Activated CD4-positive, alpha-beta T cell treated with anti-CD3 and anti-CD28 coated beads for 1 hour (primary cell): Measurements from ENCODE around the gene TSPAN16.

Source experiments
- DNase-seq: peaks from one replicate; pipeline ENCODE4 v3.0.0-alpha.2; 2020

TSPAN16 gene

GRCh38 chr19:11295665-11296245 is at the start of gene TSPAN16:
TSPAN16 (plus strand) TSS chr19:11296160; CDS start chr19:11296298, 138 bp downstream.
- DNase-seq = no peak

GRCh38 chr19:11246941-11247340 is 49.0 kb upstream of the TSPAN16 start:
- DNase-seq = no peak

GRCh38 chr19:11247391-11247790 is 48.6 kb upstream of the TSPAN16 start:
- no peak for DNase-seq

GRCh38 chr19:11247934-11248333 is 48.0 kb upstream of the TSPAN16 start:
- no peak for DNase-seq

GRCh38 chr19:11248852-11249251 is 47.1 kb upstream of the TSPAN16 start:
- DNase-seq = no peak

- no peak for DNase-seq
Observed at GRCh38 chr19:11251217-11251616, 44.7 kb upstream of the TSPAN16 start.

- no peak for DNase-seq
Observed at GRCh38 chr19:11251650-11252314, 44.2 kb upstream of the TSPAN16 start.

- DNase-seq = no peak
Observed at GRCh38 chr19:11252665-11253355, 43.1 kb upstream of the TSPAN16 start.

- DNase-seq = no peak
Observed at GRCh38 chr19:11254666-11255065, 41.3 kb upstream of the TSPAN16 start.

- no peak for DNase-seq
Observed at GRCh38 chr19:11256189-11256588, 39.8 kb upstream of the TSPAN16 start.

- DNase-seq = no peak
Observed at GRCh38 chr19:11257846-11258380, 38.0 kb upstream of the TSPAN16 start.

- no peak for DNase-seq
Observed at GRCh38 chr19:11260996-11261395, 35.0 kb upstream of the TSPAN16 start.

- no peak for DNase-seq
Observed at GRCh38 chr19:11261431-11261970, 34.5 kb upstream of the TSPAN16 start.

- no peak for DNase-seq
Observed at GRCh38 chr19:11261971-11262839, 33.8 kb upstream of the TSPAN16 start, which contains the start of gene DOCK6. DOCK6 (minus strand) TSS chr19:11262524; CDS start chr19:11262440, 84 bp downstream.

- no peak for DNase-seq
Observed at GRCh38 chr19:11263726-11264125, 32.2 kb upstream of the TSPAN16 start.

- no peak for DNase-seq
Observed at GRCh38 chr19:11264452-11265176, 31.3 kb upstream of the TSPAN16 start.

- no peak for DNase-seq
Observed at GRCh38 chr19:11265177-11265784, 30.7 kb upstream of the TSPAN16 start.

GRCh38 chr19:11265785-11266236 is 30.1 kb upstream of the TSPAN16 start:
- DNase-seq = no peak

GRCh38 chr19:11267316-11268085 is 28.5 kb upstream of the TSPAN16 start:
- DNase-seq = no peak

GRCh38 chr19:11268783-11269267 is 27.1 kb upstream of the TSPAN16 start:
- DNase-seq = no peak
